ENCODE data around the gene TP53TG5. TPM values are rescaled to one million over a fixed set of nuclear protein-coding genes. Genes with fewer than 3 reads are reported as not detected.

TP53TG5 gene
- total RNA-seq, 1 donor from 2014 or later = not detected

- no peaks in the 10 kb centered on the region for H3K27me3 Mint-ChIP-seq (ENCODE audit: low read depth)
- H3K9me3 Mint-ChIP-seq = no peaks in the 10 kb centered on the region
- TF ChIP-seq CTCF (conservative IDR thresholded peaks at IDR 0.05) = peak; percentile 82
- DNase-seq (ENCODE audit: low read depth, low spot score) = peak; percentile 73
- peaks cover 13% of the 10 kb centered on the region for H3K4me1 Mint-ChIP-seq
- no peak overlapping the region for H3K27ac Mint-ChIP-seq (ENCODE audit: unreplicated experiment)
- H3K36me3 Mint-ChIP-seq (ENCODE audit: low read depth) = no peaks in the 10 kb centered on the region
- peak overlapping the region; percentile 56 for H3K4me3 Mint-ChIP-seq
These were observed 4.6 kb downstream of the TP53TG5 start for GRCh38 chr20:45373353-45374100.

DNA sequence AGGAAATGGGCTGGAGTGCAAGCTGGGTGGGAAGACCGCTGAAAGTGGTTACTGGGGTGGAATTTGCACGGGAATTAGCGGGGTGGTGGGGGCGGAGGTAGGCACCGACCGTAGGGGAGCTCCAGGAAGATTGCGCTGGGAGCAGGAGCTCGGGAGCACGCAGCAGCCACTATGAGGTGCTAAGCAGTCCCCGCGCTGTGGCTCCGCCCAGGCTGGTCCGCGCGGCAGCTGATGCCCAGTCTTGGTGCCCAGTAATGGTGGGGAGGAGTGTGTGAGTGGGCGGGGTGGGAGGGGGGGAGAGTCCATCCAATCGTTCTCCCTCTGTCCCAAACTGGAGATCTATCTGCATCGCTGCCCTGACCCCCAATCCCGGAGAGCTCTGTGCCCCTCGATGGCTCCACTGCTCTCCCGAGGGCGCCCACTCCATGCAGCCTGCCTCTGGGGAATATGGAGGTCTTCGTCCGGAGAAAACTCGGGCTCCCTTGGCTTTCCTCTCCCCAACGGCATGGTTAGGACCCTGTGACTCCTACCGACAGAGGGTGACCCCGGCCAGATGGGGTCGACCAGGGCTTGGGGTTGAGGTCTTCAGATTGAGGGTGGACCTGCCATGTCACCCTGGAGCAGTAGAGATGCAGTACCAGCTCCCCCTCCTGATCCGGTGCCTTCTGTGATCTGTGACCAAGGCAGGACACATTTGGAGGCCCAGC is 5.3 kb downstream of the TP53TG5 start:
- Mint-ChIP-seq H3K9me3 (no peaks in the 10 kb centered on the region), H3K27ac (ENCODE audit: unreplicated experiment) (no peak overlapping the region), H3K27me3 (ENCODE audit: low read depth) (no peaks in the 10 kb centered on the region), H3K36me3 (ENCODE audit: low read depth) (peaks cover 4% of the 10 kb centered on the region), H3K4me3 (no peak overlapping the region), H3K4me1 (peaks cover 13% of the 10 kb centered on the region)
- TF ChIP-seq CTCF (conservative IDR thresholded peaks at IDR 0.05) = no peak
- DNase-seq (ENCODE audit: low read depth, low spot score) = no peak

GRCh38 chr20:45372241-45372640 is 5.9 kb downstream of the TP53TG5 start:
- peaks cover 4% of the 10 kb centered on the region for H3K36me3 Mint-ChIP-seq (ENCODE audit: low read depth)
- no peak overlapping the region for H3K27ac Mint-ChIP-seq (ENCODE audit: unreplicated experiment)
- H3K9me3 Mint-ChIP-seq = no peaks in the 10 kb centered on the region
- H3K4me1 Mint-ChIP-seq = peaks cover 13% of the 10 kb centered on the region
- no peak for TF ChIP-seq CTCF (conservative IDR thresholded peaks at IDR 0.05)
- no peak overlapping the region for H3K4me3 Mint-ChIP-seq
- no peaks in the 10 kb centered on the region for H3K27me3 Mint-ChIP-seq (ENCODE audit: low read depth)
- no peak for DNase-seq (ENCODE audit: low read depth, low spot score)

DNA sequence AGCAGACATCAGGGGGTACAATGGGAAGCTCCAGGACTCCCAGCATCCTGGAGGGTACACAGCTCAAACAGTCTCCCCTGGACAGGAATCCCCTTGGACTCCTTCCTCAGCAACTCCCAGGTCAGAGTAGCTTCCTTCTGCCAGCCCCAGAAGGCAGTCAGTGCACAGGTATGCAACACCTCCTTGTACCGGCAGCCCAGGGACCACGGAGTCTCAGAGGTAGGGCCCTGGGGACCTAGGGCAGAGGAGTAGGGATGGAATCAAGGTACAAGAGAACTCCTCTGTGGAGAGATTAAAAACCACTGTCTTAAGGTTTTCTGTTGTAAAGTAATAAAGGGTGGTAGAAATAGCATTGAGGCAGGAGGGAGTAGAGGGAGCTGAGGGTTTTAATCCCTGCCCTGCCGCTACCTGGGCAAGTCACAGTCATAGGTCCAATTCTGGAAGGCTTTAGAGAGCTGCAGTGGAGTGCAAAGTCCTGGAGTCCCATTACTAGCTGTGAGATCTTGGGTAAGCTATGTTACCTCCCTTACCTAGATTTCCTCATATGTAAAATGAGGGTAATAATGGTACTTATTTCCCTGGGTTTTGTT is 7.5 kb downstream of the TP53TG5 start:
- Mint-ChIP-seq H3K9me3 (no peaks in the 10 kb centered on the region), H3K4me1 (peaks cover 13% of the 10 kb centered on the region), H3K36me3 (ENCODE audit: low read depth) (peaks cover 4% of the 10 kb centered on the region), H3K4me3 (peak overlapping the region; percentile 23), H3K27me3 (ENCODE audit: low read depth) (no peaks in the 10 kb centered on the region), H3K27ac (ENCODE audit: unreplicated experiment) (no peak overlapping the region)
- no peak for TF ChIP-seq CTCF (conservative IDR thresholded peaks at IDR 0.05)
- no peak for DNase-seq (ENCODE audit: low read depth, low spot score)

GRCh38 chr20:45368221-45368980 is 9.7 kb downstream of the TP53TG5 start:
- Mint-ChIP-seq H3K4me1 (peaks cover 19% of the 10 kb centered on the region), H3K27me3 (ENCODE audit: low read depth) (no peaks in the 10 kb centered on the region), H3K4me3 (peak overlapping the region; percentile 50), H3K36me3 (ENCODE audit: low read depth) (peaks cover 4% of the 10 kb centered on the region), H3K27ac (ENCODE audit: unreplicated experiment) (no peak overlapping the region), H3K9me3 (no peaks in the 10 kb centered on the region)
- no peak for DNase-seq (ENCODE audit: low read depth, low spot score)
- TF ChIP-seq CTCF (conservative IDR thresholded peaks at IDR 0.05) = no peak
